ENCODE measurements around the gene MAGI2.

Gene MAGI2

DNA sequence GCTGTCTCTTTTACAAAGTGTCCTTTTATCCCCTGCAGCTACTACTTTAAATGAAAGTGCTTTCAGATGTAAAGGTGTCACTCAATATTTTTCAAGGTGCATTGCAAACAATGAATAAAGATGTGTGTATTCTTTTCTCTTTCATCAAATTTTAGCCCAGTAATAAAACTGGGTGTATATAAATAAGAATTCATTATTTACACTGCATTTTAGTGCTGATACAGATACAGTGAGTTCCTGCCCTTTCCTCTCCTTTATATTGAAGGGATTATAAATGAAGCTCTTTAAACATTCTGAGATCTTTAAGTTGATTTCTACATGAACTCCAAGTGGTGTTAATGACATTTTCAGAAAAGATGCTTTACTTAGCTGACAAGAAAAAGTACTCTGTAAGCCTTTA, 1137.4 kb downstream of the MAGI2 start:
- Histone ChIP-seq H3K9me3 (ENCODE audit: insufficient read depth, low read depth, low read length) (no peaks in the 10 kb centered on the region), H3F3A (ENCODE audit: low read depth) (no peaks in the 10 kb centered on the region), H3K79me2 (ENCODE audit: insufficient read depth, low read length) (no peaks in the 10 kb centered on the region), H3K4me3 (ENCODE audit: low read length, poor library complexity, severe bottlenecking) (no peak overlapping the region), H3K9ac (ENCODE audit: low read depth, low read length, poor library complexity, severe bottlenecking) (no peak overlapping the region), H3K36me3 (ENCODE audit: insufficient read depth, low read length) (no peaks in the 10 kb centered on the region), H3K27me3 (ENCODE audit: insufficient read depth, low read length, poor library complexity, severe bottlenecking) (no peaks in the 10 kb centered on the region), H3K9me2 (replicated peaks; ENCODE audit: low read depth, low read length) (no peaks in the 10 kb centered on the region), H4K20me1 (ENCODE audit: insufficient read depth, low read length, poor library complexity, severe bottlenecking) (no peaks in the 10 kb centered on the region), H3K4me1 (ENCODE audit: insufficient read depth, low read length, poor library complexity, severe bottlenecking) (no peaks in the 10 kb centered on the region), H2AFZ (ENCODE audit: low read length) (no peak overlapping the region), H3K4me2 (ENCODE audit: low read depth, low read length, poor library complexity, severe bottlenecking) (no peak overlapping the region)
- no peak for TF ChIP-seq EZH2phosphoT487 (IDR thresholded peaks at IDR 0.05; ENCODE audit: borderline replicate concordance)
- no peak for TF ChIP-seq CTCF (conservative IDR thresholded peaks at IDR 0.05; ENCODE audit: low read length)

DNA sequence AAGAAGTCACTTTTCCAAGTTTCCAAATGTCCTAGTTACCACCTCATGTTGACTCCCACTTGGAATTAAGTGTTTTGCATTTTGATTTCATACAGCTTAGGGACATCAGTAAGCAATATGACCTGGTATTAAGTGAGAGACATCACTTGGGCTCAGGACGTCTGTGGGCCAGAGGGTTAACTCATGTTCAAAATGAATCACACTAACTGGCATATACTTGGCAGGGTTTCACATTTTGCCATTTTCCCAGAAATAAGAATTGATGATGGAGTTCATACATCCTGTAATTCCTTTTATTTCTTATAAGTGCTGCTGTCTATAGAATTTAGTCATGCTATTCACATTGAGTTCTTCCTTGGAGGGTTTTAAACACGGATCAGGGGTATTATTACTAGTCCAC, 1138.3 kb downstream of the MAGI2 start:
- no peaks in the 10 kb centered on the region for H3K27me3 ChIP-seq (ENCODE audit: insufficient read depth, low read length, poor library complexity, severe bottlenecking)
- no peaks in the 10 kb centered on the region for H3K79me2 ChIP-seq (ENCODE audit: insufficient read depth, low read length)

DNA sequence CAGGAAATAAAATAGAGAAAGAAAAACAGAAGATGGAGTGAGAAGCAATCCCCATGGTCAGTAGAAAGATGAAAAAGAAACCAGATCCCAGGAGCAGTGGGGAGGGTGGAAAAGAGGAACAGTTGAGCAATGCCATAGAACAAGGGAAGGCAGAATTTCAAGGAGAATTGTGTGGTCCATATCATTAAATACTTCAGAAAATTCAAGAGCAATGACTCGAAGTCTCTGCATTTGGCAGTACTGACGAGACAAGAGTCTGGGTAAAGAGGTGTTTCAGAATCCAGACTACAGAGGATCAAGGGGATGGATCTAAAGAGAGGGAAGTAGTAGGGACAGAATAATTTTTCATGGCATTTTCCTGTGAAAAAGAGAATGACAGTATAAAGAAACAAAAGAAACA, 1142.3 kb downstream of the MAGI2 start:
- Histone ChIP-seq H3K79me2 (ENCODE audit: insufficient read depth, low read length) (no peaks in the 10 kb centered on the region), H3K9ac (ENCODE audit: low read depth, low read length, poor library complexity, severe bottlenecking) (no peak overlapping the region), H3K4me3 (ENCODE audit: low read length, poor library complexity, severe bottlenecking) (no peak overlapping the region), H4K20me1 (ENCODE audit: insufficient read depth, low read length, poor library complexity, severe bottlenecking) (no peaks in the 10 kb centered on the region), H3K9me2 (replicated peaks; ENCODE audit: low read depth, low read length) (no peaks in the 10 kb centered on the region), H3K9me3 (ENCODE audit: insufficient read depth, low read depth, low read length) (no peaks in the 10 kb centered on the region), H3K27me3 (ENCODE audit: insufficient read depth, low read length, poor library complexity, severe bottlenecking) (no peaks in the 10 kb centered on the region), H3K4me1 (ENCODE audit: insufficient read depth, low read length, poor library complexity, severe bottlenecking) (no peaks in the 10 kb centered on the region), H2AFZ (ENCODE audit: low read length) (no peak overlapping the region), H3F3A (ENCODE audit: low read depth) (no peaks in the 10 kb centered on the region), H3K36me3 (ENCODE audit: insufficient read depth, low read length) (no peaks in the 10 kb centered on the region), H3K4me2 (ENCODE audit: low read depth, low read length, poor library complexity, severe bottlenecking) (no peak overlapping the region)
- TF ChIP-seq EZH2phosphoT487 (IDR thresholded peaks at IDR 0.05; ENCODE audit: borderline replicate concordance) (no peak), CTCF (conservative IDR thresholded peaks at IDR 0.05; ENCODE audit: low read length) (no peak)

More for the DNA sequence above, 1138.3 kb downstream of the MAGI2 start:
- Histone ChIP-seq H3K4me2 (ENCODE audit: low read depth, low read length, poor library complexity, severe bottlenecking) (no peak overlapping the region), H4K20me1 (ENCODE audit: insufficient read depth, low read length, poor library complexity, severe bottlenecking) (no peaks in the 10 kb centered on the region), H3K9ac (ENCODE audit: low read depth, low read length, poor library complexity, severe bottlenecking) (no peak overlapping the region), H3K4me3 (ENCODE audit: low read length, poor library complexity, severe bottlenecking) (no peak overlapping the region), H3K9me2 (replicated peaks; ENCODE audit: low read depth, low read length) (no peaks in the 10 kb centered on the region), H2AFZ (ENCODE audit: low read length) (no peak overlapping the region), H3K9me3 (ENCODE audit: insufficient read depth, low read depth, low read length) (no peaks in the 10 kb centered on the region), H3K4me1 (ENCODE audit: insufficient read depth, low read length, poor library complexity, severe bottlenecking) (no peaks in the 10 kb centered on the region), H3F3A (ENCODE audit: low read depth) (no peaks in the 10 kb centered on the region), H3K36me3 (ENCODE audit: insufficient read depth, low read length) (no peaks in the 10 kb centered on the region)
- TF ChIP-seq EZH2phosphoT487 (IDR thresholded peaks at IDR 0.05; ENCODE audit: borderline replicate concordance) = no peak
- TF ChIP-seq CTCF (conservative IDR thresholded peaks at IDR 0.05; ENCODE audit: low read length) = no peak

Data from Loucy (cell line).